ENCODE results near the gene TNFAIP8L1. TPM values are rescaled to one million over a fixed set of nuclear protein-coding genes. Genes with fewer than 3 reads are reported as not detected.

The TNFAIP8L1 gene
- total and polyA plus RNA-seq, 2 of the 8 experiments (the other 6 are each of a cell fraction or from before 2014, with no cell fraction given) = 3.2 to 6.1 TPM

GRCh38 chr19:4676955-4677731, 37.8 kb downstream of the TNFAIP8L1 start (continued):
- TF ChIP-seq RAD21 (IDR thresholded peaks at IDR 0.05 in 1 of 2, conservative IDR thresholded peaks at IDR 0.05 in 1 of 2; ENCODE audit: low read depth in 2 of 2, low read length in 2 of 2) (peak; percentile 24 to 37; a peak in 2 of 4 replicates), HDAC2 (IDR thresholded peaks at IDR 0.05; ENCODE audit: borderline replicate concordance in 1 of 2, low read depth in 2 of 2, low read length in 2 of 2) (no peak), FOSL1 (IDR thresholded peaks at IDR 0.05; ENCODE audit: insufficient read depth, low read depth, low read length) (no peak), USF2 (IDR thresholded peaks at IDR 0.05; ENCODE audit: low read length) (0 out of 2 replicates have a peak, but pooled peaks have one; percentile 2)
